Aorta (tissue), 5 donors: ENCODE measurements around the gene STT3B. TPM values are rescaled to one million over a fixed set of nuclear protein-coding genes. Genes with fewer than 3 reads are reported as not detected.

Source experiments
- ATAC-seq: fragments of 200-7000 bp; cut with Tn5 transposase; one replicate; pipeline ENCODE4 v1.9.1; 2022; ENCODE audit warnings: moderate library complexity; ENCODE audit not compliant: low FRiP score
- DNase-seq, 2 donors: peaks; one replicate each; pipeline ENCODE4 v3.0.0-alpha.2; 2020
- H3K27ac ChIP-seq, 2 donors: one replicate each; pipeline ENCODE4 v1.5.1; 2013; ENCODE audit warnings: low read length in 2 of 2, mild to moderate bottlenecking in 2 of 2, moderate library complexity in 2 of 2, control low read depth in 1 of 2, inconsistent platforms in 1 of 2, low read depth in 1 of 2
- H3K27me3 ChIP-seq, 2 donors: one replicate each; pipeline ENCODE4 v1.6.1; 2013; ENCODE audit warnings: control low read depth in 1 of 2, low read length in 1 of 2, mild to moderate bottlenecking in 1 of 2, moderate library complexity in 1 of 2; ENCODE audit not compliant: insufficient read depth in 2 of 2, control insufficient read depth in 1 of 2
- H3K36me3 ChIP-seq, 2 donors: one replicate each; pipeline ENCODE4 v1.6.1; 2013; ENCODE audit warnings: control low read depth in 1 of 2, low read length in 1 of 2, mild to moderate bottlenecking in 1 of 2; ENCODE audit not compliant: insufficient read depth in 2 of 2, control insufficient read depth in 1 of 2
- H3K4me1 ChIP-seq, 2 donors: one replicate each; pipeline ENCODE4 v1.6.1; 2013; ENCODE audit warnings: low read length in 2 of 2, control low read depth in 1 of 2, mild to moderate bottlenecking in 1 of 2, moderate library complexity in 1 of 2; ENCODE audit not compliant: insufficient read depth in 2 of 2, control insufficient read depth in 1 of 2
- H3K4me3 ChIP-seq, 2 donors: one replicate each; pipeline ENCODE4 v1.5.1; 2013; ENCODE audit warnings: low read length in 2 of 2, control low read depth in 1 of 2, mild to moderate bottlenecking in 1 of 2
- H3K9me3 ChIP-seq: one replicate; pipeline ENCODE4 v1.6.1; 2013; ENCODE audit warnings: mild to moderate bottlenecking, low read length; ENCODE audit not compliant: control insufficient read depth
- WGBS, 2 donors: extraction: QIAGEN DNeasy Blood & Tissue Kit; methylation state at CpG; one replicate each; pipeline ENCODE4 v1.1.7; 2013; 5-methylcytosine and 5-hydroxymethylcytosine counted together
- intact Hi-C, 2 donors: fragments of 100-400 bp; cut with DNase I; formaldehyde crosslinking; loops; one replicate each; pipeline versions ENCODE4 v1.14.2 to v1.15.0; 2022
- polyA plus RNA-seq, 2 donors: library from polyadenylated mRNA; stranded (reverse); fragments of 200-250 nt; gene quantifications; one replicate each; pipeline ENCODE4 v1.2.3, GENCODE V29; 2013
- total RNA-seq, 2 donors: library from RNA; stranded (reverse); fragmentation: NEBNext Ultra II Directional; extraction: Animal tissue kit (Norgen Biotek cat#: 25700); gene quantifications; one replicate each; pipeline ENCODE4 v1.2.1, GENCODE V29; 2021
- donor health status: healthy with polysubstance abuse.
- donor health status: Bipolar disorder and iron deficiency.
- donor health status: DM: no; HTN: no; CAD: no.
- donor health status: DM: no; HTN: no; CAD: no.
- donor health status: DM: yes; HTN: yes; CAD: no.

Gene STT3B
- total and polyA plus RNA-seq, 4 donors = 40.9 to 92.3 (median 76.1) TPM

- Histone ChIP-seq H3K4me3 (no peak overlapping the region), H3K27me3 (no peaks in the 10 kb centered on the region), H3K4me1 (peaks cover 1 to 3% of the 10 kb centered on the region in 2 donors), H3K36me3 (no peaks in the 10 kb centered on the region), H3K27ac (no peak overlapping the region), H3K9me3 (no peaks in the 10 kb centered on the region)
- WGBS, 2 donors = 93 to 94% methylated on average over 2 of the region's 2 CpGs
- no peak for ATAC-seq
- no peak for DNase-seq
- intact Hi-C loops = loop anchor here in 1 of 2 donors (5.0 kb wide), 1 partner anchor 216 kb away; no protein-coding TSS in a partner anchor
These were observed 18.9 kb downstream of the STT3B start for GRCh38 chr3:31551646-31552045.

- WGBS, 2 donors = 93 to 95% methylated on average over 1 of the region's 1 CpG
- Histone ChIP-seq H3K4me1 (peaks cover 1 to 2% of the 10 kb centered on the region in 2 donors), H3K4me3 (no peak overlapping the region), H3K27me3 (no peaks in the 10 kb centered on the region), H3K9me3 (no peaks in the 10 kb centered on the region), H3K27ac (no peak overlapping the region), H3K36me3 (no peaks in the 10 kb centered on the region)
- no peak for DNase-seq
- intact Hi-C loops = loop anchor here in 1 of 2 donors (5.0 kb wide), 1 partner anchor 215 kb away; no protein-coding TSS in a partner anchor
- no peak for ATAC-seq
These were observed 19.4 kb downstream of the STT3B start for GRCh38 chr3:31552103-31552502.

GRCh38 chr3:31553258-31553657 is 20.5 kb downstream of the STT3B start:
- no peak overlapping the region for H3K4me3 ChIP-seq
- intact Hi-C loops = loop anchor here in 1 of 2 donors (5.0 kb wide), 1 partner anchor 214 kb away; no protein-coding TSS in a partner anchor
- H3K36me3 ChIP-seq = no peaks in the 10 kb centered on the region
- no peak for ATAC-seq
- H3K27me3 ChIP-seq = no peaks in the 10 kb centered on the region
- no peaks in the 10 kb centered on the region for H3K9me3 ChIP-seq
- no peak overlapping the region for H3K27ac ChIP-seq
- 97 to 98% methylated on average over 3 of the region's 3 CpGs for WGBS, 2 donors
- DNase-seq = no peak
- H3K4me1 ChIP-seq = peaks cover 1 to 2% of the 10 kb centered on the region in 2 donors

- intact Hi-C loops = no loop called here
- H3K4me3 ChIP-seq = no peak overlapping the region
- DNase-seq = no peak
- 8 to 13% methylated on average over 1 of the region's 1 CpG for WGBS, 2 donors
- H3K36me3 ChIP-seq = no peaks in the 10 kb centered on the region
- H3K4me1 ChIP-seq = peaks cover 1 to 2% of the 10 kb centered on the region in 2 donors
- H3K27ac ChIP-seq = no peak overlapping the region
- no peak for ATAC-seq
- no peaks in the 10 kb centered on the region for H3K9me3 ChIP-seq
- H3K27me3 ChIP-seq = no peaks in the 10 kb centered on the region
These were observed 22.5 kb downstream of the STT3B start for GRCh38 chr3:31555204-31555603.

GRCh38 chr3:31559872-31560534 is 27.3 kb downstream of the STT3B start:
- ATAC-seq = no peak
- Histone ChIP-seq H3K27me3 (no peaks in the 10 kb centered on the region), H3K4me3 (no peak overlapping the region), H3K27ac (no peak overlapping the region), H3K9me3 (no peaks in the 10 kb centered on the region), H3K36me3 (no peaks in the 10 kb centered on the region), H3K4me1 (peaks cover 0 to 2% of the 10 kb centered on the region in 2 donors)
- DNase-seq = no peak
- WGBS, 2 donors = 92 to 93% methylated on average over 2 of the region's 2 CpGs
- intact Hi-C loops = no loop called here

GRCh38 chr3:31561891-31562290 is 29.2 kb downstream of the STT3B start:
- peaks cover 0 to 5% of the 10 kb centered on the region in 2 donors for H3K4me1 ChIP-seq
- H3K4me3 ChIP-seq = no peak overlapping the region
- intact Hi-C loops = no loop called here
- 84 to 86% methylated on average over 5 of the region's 5 CpGs for WGBS, 2 donors
- DNase-seq = no peak
- ATAC-seq = no peak
- H3K9me3 ChIP-seq = no peaks in the 10 kb centered on the region
- no peaks in the 10 kb centered on the region for H3K36me3 ChIP-seq
- H3K27me3 ChIP-seq = no peaks in the 10 kb centered on the region
- no peak overlapping the region for H3K27ac ChIP-seq

- H3K27me3 ChIP-seq = no peaks in the 10 kb centered on the region
- no peak overlapping the region for H3K27ac ChIP-seq
- intact Hi-C loops = no loop called here
- DNase-seq (no peak), ATAC-seq (peak; percentile 48)
- H3K4me3 ChIP-seq = no peak overlapping the region
- peaks cover 0 to 3% of the 10 kb centered on the region in 2 donors for H3K4me1 ChIP-seq
- WGBS, 2 donors = 92 to 93% methylated on average over 8 of the region's 8 CpGs
- no peaks in the 10 kb centered on the region for H3K9me3 ChIP-seq
- no peaks in the 10 kb centered on the region for H3K36me3 ChIP-seq
These were observed 29.8 kb downstream of the STT3B start for GRCh38 chr3:31562525-31562924.

- peaks cover 2 to 3% of the 10 kb centered on the region in 2 donors for H3K4me1 ChIP-seq
- no peaks in the 10 kb centered on the region for H3K9me3 ChIP-seq
- no peaks in the 10 kb centered on the region for H3K27me3 ChIP-seq
- intact Hi-C loops = no loop called here
- H3K4me3 ChIP-seq = no peak overlapping the region
- ATAC-seq (no peak), DNase-seq (no peak)
- H3K36me3 ChIP-seq = no peaks in the 10 kb centered on the region
- WGBS, 2 donors = 48 to 70% methylated on average over 1 of the region's 1 CpG
- H3K27ac ChIP-seq = no peak overlapping the region
These were observed 32.6 kb downstream of the STT3B start for GRCh38 chr3:31565288-31565687.

GRCh38 chr3:31567036-31567435 is 34.3 kb downstream of the STT3B start:
- intact Hi-C loops = no loop called here
- no peak overlapping the region for H3K4me3 ChIP-seq
- ATAC-seq (no peak), DNase-seq (no peak)
- peaks cover 2 to 3% of the 10 kb centered on the region in 2 donors for H3K4me1 ChIP-seq
- no peaks in the 10 kb centered on the region for H3K36me3 ChIP-seq
- no peaks in the 10 kb centered on the region for H3K9me3 ChIP-seq
- no peak overlapping the region for H3K27ac ChIP-seq
- no peaks in the 10 kb centered on the region for H3K27me3 ChIP-seq
- WGBS, 2 donors = 93 to 97% methylated on average over 1 of the region's 1 CpG
